ENCODE data around the gene RNU7-1.

DNA sequence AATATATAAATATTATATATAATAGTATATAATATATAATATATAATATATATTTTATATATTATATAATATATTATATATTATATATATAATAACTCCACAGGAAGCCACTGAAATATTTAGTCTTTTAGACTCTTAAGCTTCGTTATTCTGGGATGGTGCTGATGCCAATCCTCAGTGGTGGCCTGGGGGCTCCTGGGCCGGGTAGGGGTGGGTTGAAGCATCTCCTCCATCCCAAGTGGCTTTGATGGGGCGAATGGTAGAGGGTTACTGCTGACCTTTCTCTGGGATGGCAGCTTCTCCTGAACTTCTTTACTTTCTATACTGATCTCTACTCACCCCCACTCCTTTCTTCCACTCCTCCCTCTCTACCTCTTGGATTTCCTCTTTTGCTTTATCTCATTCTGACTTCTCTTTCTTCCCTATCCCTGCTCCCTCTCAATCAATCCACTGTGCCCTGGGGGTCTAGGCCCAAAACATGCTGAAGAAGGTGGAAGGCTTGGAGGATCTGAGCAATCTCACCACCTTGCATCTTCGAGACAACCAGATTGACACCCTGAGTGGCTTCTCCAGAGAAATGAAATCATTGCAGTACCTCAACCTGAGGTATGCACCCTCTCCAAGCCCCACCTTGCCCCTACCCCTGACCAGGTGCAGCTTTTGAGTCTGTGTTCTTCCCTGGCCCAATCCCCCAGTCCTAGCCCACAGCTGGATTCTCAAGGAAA lies 34.0 kb upstream of the RNU7-1 start:
- TF ChIP-seq TAF1 (IDR thresholded peaks at IDR 0.05; ENCODE audit: borderline replicate concordance, insufficient read depth, low read length) (no peak), POLR2AphosphoS5 (IDR thresholded peaks at IDR 0.05; ENCODE audit: low read depth, low read length) (no peak), SIN3A (IDR thresholded peaks at IDR 0.05; ENCODE audit: borderline replicate concordance, insufficient read depth, low read length) (no peak), FOXP2 (optimal IDR thresholded peaks at IDR 0.05; ENCODE audit: borderline replicate concordance, extremely low read depth, extremely low read length, insufficient read depth) (no peak)
- TF ChIP-seq, protein P1, sequence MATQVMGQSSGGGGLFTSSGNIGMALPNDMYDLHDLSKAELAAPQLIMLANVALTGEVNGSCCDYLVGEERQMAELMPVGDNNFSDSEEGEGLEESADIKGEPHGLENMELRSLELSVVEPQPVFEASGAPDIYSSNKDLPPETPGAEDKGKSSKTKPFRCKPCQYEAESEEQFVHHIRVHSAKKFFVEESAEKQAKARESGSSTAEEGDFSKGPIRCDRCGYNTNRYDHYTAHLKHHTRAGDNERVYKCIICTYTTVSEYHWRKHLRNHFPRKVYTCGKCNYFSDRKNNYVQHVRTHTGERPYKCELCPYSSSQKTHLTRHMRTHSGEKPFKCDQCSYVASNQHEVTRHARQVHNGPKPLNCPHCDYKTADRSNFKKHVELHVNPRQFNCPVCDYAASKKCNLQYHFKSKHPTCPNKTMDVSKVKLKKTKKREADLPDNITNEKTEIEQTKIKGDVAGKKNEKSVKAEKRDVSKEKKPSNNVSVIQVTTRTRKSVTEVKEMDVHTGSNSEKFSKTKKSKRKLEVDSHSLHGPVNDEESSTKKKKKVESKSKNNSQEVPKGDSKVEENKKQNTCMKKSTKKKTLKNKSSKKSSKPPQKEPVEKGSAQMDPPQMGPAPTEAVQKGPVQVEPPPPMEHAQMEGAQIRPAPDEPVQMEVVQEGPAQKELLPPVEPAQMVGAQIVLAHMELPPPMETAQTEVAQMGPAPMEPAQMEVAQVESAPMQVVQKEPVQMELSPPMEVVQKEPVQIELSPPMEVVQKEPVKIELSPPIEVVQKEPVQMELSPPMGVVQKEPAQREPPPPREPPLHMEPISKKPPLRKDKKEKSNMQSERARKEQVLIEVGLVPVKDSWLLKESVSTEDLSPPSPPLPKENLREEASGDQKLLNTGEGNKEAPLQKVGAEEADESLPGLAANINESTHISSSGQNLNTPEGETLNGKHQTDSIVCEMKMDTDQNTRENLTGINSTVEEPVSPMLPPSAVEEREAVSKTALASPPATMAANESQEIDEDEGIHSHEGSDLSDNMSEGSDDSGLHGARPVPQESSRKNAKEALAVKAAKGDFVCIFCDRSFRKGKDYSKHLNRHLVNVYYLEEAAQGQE (IDR thresholded peaks at IDR 0.05; ENCODE audit: insufficient read depth in 1 of 2, low read depth in 2 of 2, low read length in 2 of 2) = no peak
